C4-2B (cell line): ENCODE results near the gene EHBP1.

Experiments
- H3K27ac ChIP-seq: fragments of 450-650 bp; 2 replicates; pipeline ENCODE4 v1.5.1; 2017
- CTCF ChIP-seq: fragments of 450-650 bp; conservative IDR thresholded peaks from 2 replicates; pipeline ENCODE4 v1.5.1; 2017; ENCODE audit warnings: mild to moderate bottlenecking
- ZFX ChIP-seq: fragments of 450-650 bp; IDR thresholded peaks from 2 replicates; pipeline ENCODE4 v1.6.1; 2017

EHBP1 gene

GRCh38 chr2:63058921-63059792, 353.6 kb downstream of the EHBP1 start:
- no peak for TF ChIP-seq CTCF
- TF ChIP-seq ZFX = no peak
- no peak overlapping the region for H3K27ac ChIP-seq

- TF ChIP-seq CTCF = no peak
- TF ChIP-seq ZFX = no peak
- no peak overlapping the region for H3K27ac ChIP-seq
Measured at GRCh38 chr2:63059793-63060471, 354.4 kb downstream of the EHBP1 start.

GRCh38 chr2:63060472-63060991, 355.0 kb downstream of the EHBP1 start:
- TF ChIP-seq ZFX = no peak
- no peak for TF ChIP-seq CTCF
- H3K27ac ChIP-seq = no peak overlapping the region

- TF ChIP-seq CTCF (no peak), ZFX (no peak)
Measured at GRCh38 chr2:63064197-63064596, 358.7 kb downstream of the EHBP1 start.

GRCh38 chr2:63064661-63065060, 359.1 kb downstream of the EHBP1 start:
- H3K27ac ChIP-seq = no peak overlapping the region
- TF ChIP-seq ZFX (no peak), CTCF (no peak)

More at GRCh38 chr2:63064197-63064596, 358.7 kb downstream of the EHBP1 start:
- no peak overlapping the region for H3K27ac ChIP-seq

- TF ChIP-seq CTCF (no peak), ZFX (no peak)
- H3K27ac ChIP-seq = no peak overlapping the region
Measured at GRCh38 chr2:63066265-63066664, 360.8 kb downstream of the EHBP1 start.

GRCh38 chr2:63066838-63067237, 361.3 kb downstream of the EHBP1 start:
- H3K27ac ChIP-seq = no peak overlapping the region
- TF ChIP-seq CTCF = no peak
- TF ChIP-seq ZFX = no peak
